DND-41 (cell line): ENCODE results near the gene SERPINC1.
"Not testable (repeated sequence)": the region's sequence is repeated elsewhere in the genome, so short reads cannot be mapped to it uniquely, and the experiment has no call there.

Experiments
- ATAC-seq: fragments of 200-7000 bp; cut with Tn5 transposase; 3 replicates; pipeline ENCODE4 v1.9.1; 2021; ENCODE audit warnings: low read depth; ENCODE audit not compliant: insufficient read depth
- DNase-seq: peaks from one replicate; pipeline ENCODE4 v3.0.0-alpha.2; 2020
- H2AFZ ChIP-seq: 2 replicates; pipeline ENCODE4 v1.6.0; 2012; ENCODE audit warnings: low read depth, low read length
- H3K27ac ChIP-seq: 2 replicates; pipeline ENCODE4 v1.5.1; 2012; ENCODE audit warnings: low read length, inconsistent platforms
- H3K27me3 ChIP-seq: fragments of 200-600 bp; sonication (generic); 2 replicates; pipeline ENCODE4 v1.6.0; 2012; ENCODE audit warnings: low read length, mild to moderate bottlenecking, inconsistent platforms; ENCODE audit not compliant: insufficient read depth, poor library complexity
- H3K36me3 ChIP-seq: 2 replicates; pipeline ENCODE4 v1.5.1; 2012; ENCODE audit warnings: low read length, inconsistent platforms; ENCODE audit not compliant: insufficient read depth
- H3K4me1 ChIP-seq: 2 replicates; pipeline ENCODE4 v1.5.1; 2012; ENCODE audit warnings: mild to moderate bottlenecking, low read length; ENCODE audit not compliant: insufficient read depth
- H3K4me2 ChIP-seq: 2 replicates; pipeline ENCODE4 v1.6.0; 2012; ENCODE audit warnings: mild to moderate bottlenecking, moderate library complexity, low read length, inconsistent platforms; ENCODE audit not compliant: insufficient read depth
- H3K4me3 ChIP-seq, 2 experiments: fragments of 200-600 bp in 1 of 2; shearing (Covaris generic) in 1 of 2; 2 replicates each; pipeline ENCODE4 v1.5.1; 2012 to 2016; ENCODE audit warnings: inconsistent platforms in 2 of 2, low read length in 2 of 2, mild to moderate bottlenecking in 2 of 2, low read depth in 1 of 2, moderate library complexity in 1 of 2
- H3K79me2 ChIP-seq: 2 replicates; pipeline ENCODE4 v1.6.0; 2012; ENCODE audit warnings: low read length, inconsistent platforms; ENCODE audit not compliant: insufficient read depth
- H3K9ac ChIP-seq: 2 replicates; pipeline ENCODE4 v1.6.0; 2012; ENCODE audit warnings: low read depth, mild to moderate bottlenecking, inconsistent platforms, low read length, moderate library complexity
- H3K9me3 ChIP-seq: 2 replicates; pipeline ENCODE4 v1.5.1; 2012; ENCODE audit warnings: low read length, moderate library complexity, mild to moderate bottlenecking, inconsistent platforms; ENCODE audit not compliant: insufficient read depth, severe bottlenecking
- H4K20me1 ChIP-seq: 2 replicates; pipeline ENCODE4 v1.6.0; 2012; ENCODE audit warnings: low read length; ENCODE audit not compliant: insufficient read depth
- EZH2 ChIP-seq: IDR thresholded peaks from 3 replicates; pipeline ENCODE4 v1.6.1; 2012; ENCODE audit warnings: borderline replicate concordance, low read depth, mild to moderate bottlenecking, moderate library complexity, low read length, inconsistent platforms; ENCODE audit not compliant: severe bottlenecking
- TF ChIP-seq, protein P1 (sequence below): IDR thresholded peaks from 2 replicates; pipeline ENCODE4 v1.5.1; 2012; ENCODE audit warnings: borderline replicate concordance, low read length, moderate library complexity, mild to moderate bottlenecking; ENCODE audit not compliant: poor library complexity, severe bottlenecking; ENCODE audit errors: extremely low read depth

SERPINC1 gene

DNA sequence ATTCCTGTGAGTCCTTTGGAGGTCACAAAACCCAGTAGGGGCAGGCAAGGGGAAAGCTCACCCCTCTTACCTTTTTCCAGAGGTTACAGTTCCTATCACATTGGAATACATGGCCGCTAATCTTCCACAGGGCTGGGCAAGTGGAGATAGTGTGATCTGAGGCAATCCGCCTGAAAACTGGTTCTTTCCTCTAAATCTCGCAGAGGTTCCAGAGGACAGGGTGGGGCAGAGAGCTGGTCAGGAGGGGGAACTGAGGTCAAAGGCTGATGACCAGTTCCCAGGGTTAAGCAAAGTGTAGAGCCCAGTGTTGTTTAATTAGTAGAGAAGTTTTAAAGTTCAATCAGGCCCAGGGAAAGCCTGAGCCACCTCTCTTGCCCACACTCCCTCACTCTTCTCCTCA lies at the start of gene SERPINC1:
Gene SERPINC1 (minus strand): TSS at position 179 of the 400 bp plus-strand sequence. CDS start 68 bp downstream, at position 111.
- ATAC-seq, result no peak
- Histone ChIP-seq H3K27ac (no peak within 1 kb of the TSS), H3K4me3 (no peak within 1 kb of the TSS), H2AFZ (no peak within 1 kb of the TSS), H3K27me3 (no peaks in the 10 kb centered on the region), H3K4me1 (no peaks in the 10 kb centered on the region), H3K4me2 (no peak within 1 kb of the TSS), H3K9me3 (no peaks in the 10 kb centered on the region), H4K20me1 (no peaks in the 10 kb centered on the region), H3K36me3 (no peaks in the 10 kb centered on the region), H3K79me2 (no peaks in the 10 kb centered on the region), H3K9ac (no peak within 1 kb of the TSS)
- TF ChIP-seq EZH2, result no peak
- TF ChIP-seq, protein P1, sequence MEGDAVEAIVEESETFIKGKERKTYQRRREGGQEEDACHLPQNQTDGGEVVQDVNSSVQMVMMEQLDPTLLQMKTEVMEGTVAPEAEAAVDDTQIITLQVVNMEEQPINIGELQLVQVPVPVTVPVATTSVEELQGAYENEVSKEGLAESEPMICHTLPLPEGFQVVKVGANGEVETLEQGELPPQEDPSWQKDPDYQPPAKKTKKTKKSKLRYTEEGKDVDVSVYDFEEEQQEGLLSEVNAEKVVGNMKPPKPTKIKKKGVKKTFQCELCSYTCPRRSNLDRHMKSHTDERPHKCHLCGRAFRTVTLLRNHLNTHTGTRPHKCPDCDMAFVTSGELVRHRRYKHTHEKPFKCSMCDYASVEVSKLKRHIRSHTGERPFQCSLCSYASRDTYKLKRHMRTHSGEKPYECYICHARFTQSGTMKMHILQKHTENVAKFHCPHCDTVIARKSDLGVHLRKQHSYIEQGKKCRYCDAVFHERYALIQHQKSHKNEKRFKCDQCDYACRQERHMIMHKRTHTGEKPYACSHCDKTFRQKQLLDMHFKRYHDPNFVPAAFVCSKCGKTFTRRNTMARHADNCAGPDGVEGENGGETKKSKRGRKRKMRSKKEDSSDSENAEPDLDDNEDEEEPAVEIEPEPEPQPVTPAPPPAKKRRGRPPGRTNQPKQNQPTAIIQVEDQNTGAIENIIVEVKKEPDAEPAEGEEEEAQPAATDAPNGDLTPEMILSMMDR, result no peak
- DNase-seq, result no peak

DNA sequence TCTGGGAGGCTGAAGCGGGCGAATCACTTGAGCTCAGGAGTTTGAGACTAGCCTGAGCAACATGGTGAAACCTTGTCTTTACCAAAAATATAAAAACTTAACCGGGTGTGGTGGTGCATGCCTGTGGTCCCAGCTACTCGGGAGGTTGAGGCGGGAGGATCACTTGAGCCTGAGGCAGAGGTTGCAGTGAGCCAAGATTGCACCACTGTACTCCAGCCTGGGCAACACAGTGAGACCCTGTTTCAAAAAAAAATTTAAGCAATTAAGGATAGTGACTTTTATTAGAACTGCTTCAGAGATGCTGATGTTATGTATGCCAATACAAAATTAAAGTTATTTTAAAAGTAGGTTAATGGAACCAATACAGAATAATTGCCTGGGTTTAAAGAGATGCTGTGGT lies 48.8 kb upstream of the SERPINC1 start:
- H3K27me3 ChIP-seq, H4K20me1 ChIP-seq, H3K4me1 ChIP-seq, H3K9me3 ChIP-seq, H2AFZ ChIP-seq, H3K4me3 ChIP-seq, ATAC-seq, H3K27ac ChIP-seq, H3K9ac ChIP-seq, DNase-seq, H3K4me2 ChIP-seq, H3K79me2 ChIP-seq: not testable (repeated sequence)
- peaks cover 79% of the 10 kb centered on the region for H3K36me3 ChIP-seq

DNA sequence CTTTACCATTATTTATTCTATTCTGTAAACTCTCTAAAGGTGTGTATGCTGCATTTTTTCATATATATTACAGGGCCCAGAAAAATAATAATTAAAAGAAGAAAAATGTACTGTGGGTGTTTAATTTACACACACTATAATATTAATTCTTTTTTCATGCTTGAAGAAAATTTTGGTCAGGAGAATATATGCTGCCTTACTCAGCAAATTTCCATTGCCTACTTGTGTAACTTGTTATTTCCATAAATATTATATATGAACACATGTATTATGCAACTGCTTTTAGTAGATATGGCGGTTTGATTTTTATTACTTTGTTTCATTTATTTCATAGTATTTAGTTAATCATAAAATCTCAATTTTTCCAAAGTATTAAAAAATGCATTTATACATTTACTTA lies 46.4 kb upstream of the SERPINC1 start:
- H3K4me3 ChIP-seq, result no peak overlapping the region
- no peak overlapping the region for H3K9ac ChIP-seq
- no peak overlapping the region for H3K4me2 ChIP-seq
- H3K27me3 ChIP-seq, result no peaks in the 10 kb centered on the region
- no peak for TF ChIP-seq EZH2
- TF ChIP-seq, protein P1, result no peak
- no peak overlapping the region for H2AFZ ChIP-seq
- ATAC-seq, result no peak
- H4K20me1 ChIP-seq, result no peaks in the 10 kb centered on the region
- no peaks in the 10 kb centered on the region for H3K9me3 ChIP-seq
- no peak overlapping the region for H3K27ac ChIP-seq
- H3K79me2 ChIP-seq, result no peaks in the 10 kb centered on the region
- peaks cover 81% of the 10 kb centered on the region for H3K36me3 ChIP-seq
- DNase-seq, result no peak
- H3K4me1 ChIP-seq, result no peaks in the 10 kb centered on the region

DNA sequence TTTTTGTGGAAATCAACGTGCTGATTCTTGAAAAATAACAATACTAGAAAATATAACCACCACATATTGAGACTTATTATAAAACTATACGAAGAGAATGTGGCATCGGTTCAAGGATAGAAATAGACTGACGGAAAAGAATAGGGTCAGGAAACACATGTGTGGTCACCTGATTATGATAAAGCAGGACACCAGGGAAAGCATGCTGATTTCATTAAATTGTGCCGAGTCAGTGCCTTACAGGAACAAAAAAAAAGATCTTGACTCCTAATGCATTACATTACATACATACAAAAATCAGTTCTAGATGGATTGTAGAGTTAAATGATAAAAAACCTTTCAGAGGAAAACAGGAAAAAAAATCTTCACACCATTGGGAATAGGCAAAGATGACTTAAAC lies 43.5 kb upstream of the SERPINC1 start:
- Histone ChIP-seq H3K9ac (no peak overlapping the region), H4K20me1 (no peaks in the 10 kb centered on the region), H3K27me3 (no peaks in the 10 kb centered on the region), H3K79me2 (no peaks in the 10 kb centered on the region), H3K4me3 (no peak overlapping the region), H3K4me2 (no peak overlapping the region), H3K4me1 (no peaks in the 10 kb centered on the region), H3K27ac (no peak overlapping the region), H3K9me3 (no peaks in the 10 kb centered on the region), H2AFZ (no peak overlapping the region), H3K36me3 (peaks cover 86% of the 10 kb centered on the region)
- no peak for DNase-seq
- ATAC-seq, result no peak
- TF ChIP-seq EZH2, result no peak
- TF ChIP-seq, protein P1, result no peak
